Mesenteric fat pad (tissue), 1 donor: ENCODE measurements around the gene DDX41. TPM values are rescaled to one million over a fixed set of nuclear protein-coding genes. Genes with fewer than 3 reads are reported as not detected.

Experiments
- DNase-seq: peaks from one replicate; pipeline ENCODE4 v3.0.0-alpha.2; 2020; ENCODE audit warnings: low spot score
- total RNA-seq: library from RNA; stranded (reverse); fragmentation: NEBNext Ultra II Directional; extraction: Animal tissue kit (Norgen Biotek cat#: 25700); gene quantifications from one replicate; pipeline ENCODE4 v1.2.1, GENCODE V29; 2021
- donor health status: DM: yes; HTN: yes; CAD: no.

The DDX41 gene
- total RNA-seq, 1 donor from 2014 or later, result 63.8 TPM

GRCh38 chr5:177513500-177513899 lies 3.3 kb downstream of the DDX41 start:
- no peak for DNase-seq

DNA sequence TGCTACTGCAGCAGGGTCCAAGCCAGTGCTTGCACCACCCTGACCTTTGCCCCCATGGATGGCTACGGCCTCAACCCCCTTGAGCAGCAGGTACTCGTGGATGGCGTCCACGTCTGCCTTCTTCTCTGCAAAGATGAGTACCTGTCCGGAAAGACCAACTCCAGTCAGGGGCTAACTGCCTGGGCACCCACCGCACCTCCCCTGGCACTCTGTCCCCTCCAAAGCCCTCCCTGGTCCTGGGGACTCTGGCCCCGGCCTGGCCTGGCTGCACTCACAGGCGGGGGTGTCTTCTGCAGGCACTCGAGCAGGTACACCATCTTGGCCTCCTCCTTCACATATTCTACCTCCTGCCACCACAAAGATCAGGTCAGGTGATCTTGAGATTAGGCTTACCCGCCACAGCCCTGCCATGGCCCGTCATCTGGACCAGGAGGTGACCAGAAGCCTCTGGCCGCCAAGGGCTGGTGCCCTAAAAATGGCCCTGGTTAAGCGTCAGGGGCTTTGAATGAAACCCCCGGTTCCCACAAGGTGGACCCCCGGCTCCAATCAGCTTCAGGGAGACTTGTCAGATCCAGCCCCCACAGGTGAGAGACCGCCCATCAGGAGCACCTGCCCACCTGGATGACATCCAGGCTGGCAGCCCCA lies 3.9 kb downstream of the DDX41 start:
- DNase-seq, result no peak

DNA sequence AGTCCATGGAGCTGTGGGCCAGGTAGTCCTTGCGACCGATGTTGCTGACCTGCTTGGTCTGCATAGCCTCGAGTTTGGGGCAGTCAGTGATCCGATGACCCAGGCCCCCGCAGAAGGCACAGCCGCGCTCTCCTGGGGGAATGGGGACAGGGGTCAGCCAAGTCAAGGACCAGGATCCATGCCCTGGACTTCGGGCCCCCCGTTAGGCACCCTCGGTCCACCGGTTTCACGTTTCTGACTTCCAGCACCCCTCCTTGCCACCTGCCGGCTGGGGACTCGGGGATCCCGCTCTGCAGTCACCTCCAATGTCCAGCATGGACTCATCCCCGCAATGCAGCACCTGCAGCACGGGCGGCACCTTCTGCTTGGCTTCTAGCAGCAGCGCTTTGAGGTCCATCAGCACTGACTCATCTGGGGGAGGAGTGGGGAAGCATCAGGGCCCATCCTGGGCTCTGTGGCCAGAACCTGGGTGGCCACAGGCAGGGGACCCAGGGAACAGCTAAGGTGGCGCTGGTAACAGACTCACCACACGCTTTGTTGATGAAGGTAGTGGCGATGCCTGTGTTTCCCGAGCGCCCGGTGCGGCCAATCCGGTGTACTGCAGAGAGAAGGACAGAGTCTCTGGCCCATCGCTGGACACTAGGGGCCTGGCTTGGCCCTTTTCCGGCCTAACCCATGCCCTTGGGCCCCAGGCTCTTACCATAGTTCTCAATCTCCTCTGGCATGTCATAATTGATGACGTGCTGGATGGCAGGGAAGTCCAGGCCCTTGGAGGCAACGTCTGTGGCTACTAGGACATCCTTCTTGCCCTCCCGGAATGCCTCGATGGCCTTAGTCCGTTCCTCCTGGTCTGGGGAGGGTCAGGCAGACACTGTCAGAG lies 4.7 kb downstream of the DDX41 start:
- no peak for DNase-seq

DNA sequence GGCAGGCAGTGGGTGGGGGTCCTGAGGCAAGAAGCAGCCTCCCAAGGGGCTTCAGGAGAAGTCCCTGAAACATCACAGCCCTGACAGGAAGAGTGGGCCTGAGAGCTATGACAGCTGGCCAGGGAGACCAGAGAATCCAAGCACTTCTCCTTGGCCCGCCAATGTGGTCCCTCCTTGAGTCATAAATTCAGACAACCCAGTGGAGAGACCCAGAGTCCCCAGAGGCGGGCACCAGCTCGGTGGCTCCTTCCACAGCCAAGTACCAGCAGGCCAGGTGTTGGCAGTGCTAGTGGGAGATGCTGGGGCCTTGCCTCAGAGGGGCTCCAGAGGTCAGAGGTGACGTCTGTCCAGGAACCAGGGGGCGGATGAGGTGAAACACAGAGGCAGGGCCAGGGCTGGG lies 5.6 kb downstream of the DDX41 start:
- no peak for DNase-seq

DNA sequence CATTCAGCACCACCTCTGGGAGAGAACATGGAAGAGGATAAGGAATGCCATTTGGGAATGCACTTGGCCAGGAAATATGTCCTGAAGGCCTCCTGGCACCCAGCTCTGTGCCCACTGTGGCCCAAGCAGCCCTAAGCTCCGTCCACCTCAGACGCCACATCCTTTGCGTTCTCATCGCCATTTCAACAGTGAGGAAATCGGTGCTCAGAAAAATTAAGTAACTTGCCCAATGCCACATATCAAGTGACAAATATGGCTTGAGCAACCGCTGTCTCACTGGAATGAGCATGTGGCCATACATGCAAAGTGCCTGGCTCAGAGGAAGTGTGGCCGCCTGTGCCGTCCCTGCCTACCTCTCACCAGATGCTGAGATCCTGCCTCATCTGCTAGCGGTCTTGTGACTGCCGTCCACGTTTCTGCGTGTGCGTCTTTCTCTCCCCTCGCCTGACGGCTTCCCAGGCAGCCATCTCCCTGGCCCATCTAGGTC lies 6.2 kb downstream of the DDX41 start:
- no peak for DNase-seq

DNA sequence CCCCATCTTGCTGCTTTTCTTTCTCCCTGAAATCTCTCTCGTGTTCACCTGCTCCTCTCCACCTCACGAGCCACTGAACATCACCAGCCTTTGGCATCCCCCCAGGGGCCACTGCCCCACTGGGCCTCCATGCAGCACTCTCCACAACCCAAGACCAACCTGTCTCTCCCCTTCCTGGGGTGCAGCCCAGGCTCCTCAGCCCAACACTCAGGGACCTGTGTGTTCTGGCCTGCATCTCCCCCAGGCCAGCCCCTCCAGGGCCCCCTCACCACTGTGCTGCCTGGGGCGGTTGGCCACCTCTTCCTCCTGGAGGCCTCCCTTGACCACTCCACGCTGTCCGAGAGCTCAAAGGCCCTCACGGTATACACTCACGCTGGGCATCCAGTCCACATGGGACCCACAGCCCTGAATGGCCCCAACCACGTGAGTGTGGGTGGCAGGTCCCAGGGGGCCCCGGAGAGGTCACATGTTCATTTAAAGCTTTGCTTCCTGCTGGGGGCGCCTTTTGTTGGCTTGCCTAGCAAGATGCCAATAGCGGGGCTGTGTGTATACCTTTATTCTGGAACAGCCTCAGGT lies 6.7 kb downstream of the DDX41 start:
- DNase-seq, result no peak

DNA sequence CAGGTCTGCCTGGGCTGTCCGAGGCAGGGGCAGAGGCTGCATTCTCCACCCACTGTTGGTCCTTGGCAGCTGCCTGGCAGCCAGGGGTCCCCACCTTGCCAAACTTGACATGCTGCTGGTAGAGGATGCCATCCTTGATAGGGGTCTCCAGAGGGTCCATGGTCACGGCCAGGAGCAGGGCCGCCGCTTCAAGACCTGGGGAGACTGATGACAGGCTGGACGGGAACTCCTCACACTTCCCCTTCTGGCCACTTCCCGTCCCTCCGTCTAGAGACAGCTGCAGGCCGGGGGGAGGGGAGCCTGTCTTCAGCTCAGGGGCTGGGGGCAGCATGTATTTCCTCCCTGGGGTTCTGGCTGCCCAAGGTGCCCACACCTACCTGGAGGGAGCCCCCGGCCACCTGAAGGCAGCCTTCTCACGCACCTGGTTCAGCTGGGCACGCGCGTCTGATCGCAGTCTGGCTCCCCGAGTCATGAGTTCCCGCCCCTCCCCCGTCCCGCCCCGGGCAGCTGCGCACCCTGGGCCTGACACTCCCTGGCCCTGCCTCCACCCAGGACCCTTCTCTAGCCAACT lies 7.3 kb downstream of the DDX41 start, which contains the start of gene DOK3:
TSS of gene DOK3 (minus strand) at position 446 of the 571 bp plus-strand sequence. CDS start at position 160, 286 bp downstream.
- no peak for DNase-seq

DNA sequence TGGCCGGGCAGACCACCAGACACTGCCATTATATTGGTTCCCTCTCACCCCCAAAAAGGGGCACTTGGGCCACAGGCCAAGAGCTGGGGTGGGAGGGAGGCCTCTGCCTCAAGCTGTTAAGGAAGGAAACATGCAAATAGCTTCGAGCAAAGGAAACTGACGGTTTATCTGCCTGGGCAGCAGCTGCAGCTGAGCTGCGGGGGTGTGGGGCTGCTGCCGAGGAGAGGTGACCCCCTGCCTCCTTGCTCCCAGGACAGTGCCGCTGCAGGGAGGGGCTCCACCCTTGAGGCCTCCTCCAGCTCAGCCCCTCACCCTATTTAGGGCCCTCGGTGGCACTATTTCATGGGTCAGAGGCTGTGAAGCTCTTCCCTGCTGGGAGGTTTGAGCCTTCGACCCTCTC lies 7.9 kb downstream of the DDX41 start:
- no peak for DNase-seq

- DNase-seq, result no peak
Observed at GRCh38 chr5:177508221-177508611, 8.5 kb downstream of the DDX41 start.

- no peak for DNase-seq
Observed at GRCh38 chr5:177507596-177508220, 9.1 kb downstream of the DDX41 start.

DNA sequence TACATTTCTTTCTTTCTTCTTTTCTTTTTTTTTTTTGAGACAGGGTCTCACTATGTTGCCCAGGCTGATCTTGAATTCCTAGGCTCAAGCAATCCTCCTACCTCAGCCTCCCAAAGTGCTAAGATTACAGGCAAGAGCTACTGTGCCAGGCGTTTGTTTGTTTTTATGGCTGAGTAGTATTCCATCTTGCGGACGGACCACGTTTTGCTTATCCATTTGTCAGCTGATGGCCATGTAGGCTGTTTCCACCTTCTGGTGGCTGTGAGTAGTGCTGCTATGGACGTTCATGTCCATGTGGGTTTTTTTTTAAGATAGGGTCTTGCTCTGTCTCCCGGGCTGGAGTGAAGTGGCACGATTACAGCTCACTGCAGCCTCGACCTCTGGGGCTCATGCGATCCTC lies 9.6 kb downstream of the DDX41 start:
- DNase-seq, result no peak

DNA sequence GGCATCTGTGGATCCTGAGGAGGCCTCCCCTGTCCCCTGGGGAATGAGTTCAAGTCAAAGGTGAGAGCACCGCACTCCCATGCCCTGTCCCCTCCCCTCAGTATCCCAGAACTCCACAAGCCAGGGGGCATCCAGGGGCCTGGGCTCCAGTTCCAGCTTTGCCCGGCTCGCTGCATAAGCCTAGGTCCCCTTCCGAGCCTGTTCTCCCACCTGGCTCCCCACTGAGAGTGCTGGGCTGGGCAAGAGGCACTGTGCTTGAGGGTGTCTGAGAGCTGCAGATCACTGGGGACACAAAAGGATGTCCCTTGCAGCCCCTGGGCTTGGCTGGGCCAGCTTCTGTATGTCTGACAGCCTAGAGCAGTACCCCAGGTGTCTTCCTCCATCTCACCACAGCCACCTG lies 11.7 kb downstream of the DDX41 start:
- no peak for DNase-seq

DNA sequence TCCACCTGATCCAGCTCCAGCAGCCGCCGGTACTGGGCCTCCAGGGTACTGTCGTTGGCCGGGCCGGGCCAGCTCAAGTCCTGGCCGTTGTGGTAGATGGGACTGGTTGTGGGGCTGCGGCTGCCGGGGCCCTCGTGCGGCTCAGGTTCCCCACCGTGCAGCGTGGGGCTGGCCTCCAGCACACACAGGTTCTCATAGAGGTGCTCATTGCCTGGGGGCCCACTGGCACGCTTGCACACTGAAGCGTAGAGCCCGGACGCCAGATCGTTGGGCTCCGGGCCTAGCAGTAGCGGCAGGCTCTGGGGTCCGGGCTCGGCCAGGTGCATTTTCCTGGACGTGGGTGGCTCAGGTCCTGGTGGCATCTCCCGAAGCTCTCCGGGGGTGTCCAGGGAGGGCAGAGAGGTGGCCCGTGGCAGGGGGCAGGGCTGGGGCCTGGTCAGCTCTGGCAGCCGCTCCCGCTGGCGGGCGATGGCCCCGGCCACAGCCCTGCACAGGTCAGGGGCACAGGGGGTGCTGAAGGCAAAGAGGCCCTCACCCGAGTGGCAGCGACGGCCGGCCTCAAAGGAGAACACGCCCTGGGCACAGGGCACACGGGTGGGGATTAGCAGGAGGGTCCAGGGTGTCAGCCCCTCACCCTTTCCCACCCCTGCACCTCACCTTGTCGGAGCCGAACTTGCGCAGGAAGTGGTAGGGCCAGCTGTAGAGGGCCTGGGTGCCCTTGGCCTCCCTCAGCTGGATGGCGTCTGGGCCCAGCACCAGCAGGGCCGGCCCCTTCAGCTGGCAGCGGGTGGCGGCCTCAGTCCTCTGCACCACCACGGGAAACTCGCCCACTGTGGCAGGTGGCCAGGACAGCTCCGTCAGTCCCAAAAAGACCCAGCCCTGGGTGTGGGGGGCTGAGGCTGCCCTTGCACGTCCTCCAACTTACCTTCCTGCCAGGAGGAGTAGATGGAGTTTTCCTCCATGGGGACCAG lies 12.4 kb downstream of the DDX41 start:
- DNase-seq, result no peak

DNA sequence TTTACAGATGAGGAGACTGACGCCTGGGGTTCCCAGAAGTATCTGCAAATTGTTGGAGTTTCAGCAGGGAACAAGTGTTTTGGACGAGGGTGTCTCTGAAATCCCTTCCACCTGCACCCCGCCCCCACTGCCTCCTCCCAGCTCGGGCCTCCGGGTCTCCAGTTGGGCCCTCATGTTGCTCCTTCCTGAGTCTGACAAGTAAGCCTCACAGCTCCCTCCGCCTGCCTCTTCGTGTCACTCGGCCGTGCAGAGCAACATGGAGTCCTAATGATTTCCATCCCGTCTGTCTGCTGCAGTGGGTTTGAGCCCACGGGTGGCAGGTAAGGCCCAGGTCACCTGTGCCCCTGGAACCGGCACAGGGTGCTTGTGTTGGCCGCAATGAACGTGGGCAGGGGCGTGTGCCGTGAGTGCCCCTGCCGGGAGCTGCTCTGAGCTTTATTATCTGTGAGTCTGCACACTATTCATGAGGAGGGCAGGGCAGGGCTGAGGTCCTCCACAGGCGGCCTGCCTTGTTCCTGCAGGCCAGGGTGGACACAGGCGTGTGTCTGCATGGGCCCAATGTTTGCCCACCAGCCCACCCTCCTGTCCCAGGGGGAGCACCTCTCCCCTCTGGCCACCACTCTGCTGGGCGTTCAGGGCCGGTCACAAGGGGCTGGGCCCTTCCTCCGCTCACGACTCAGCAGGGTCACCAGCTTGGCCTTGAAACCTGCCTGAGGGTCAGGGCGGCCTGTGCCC lies 13.2 kb downstream of the DDX41 start:
- DNase-seq, result no peak

- DNase-seq, result no peak
Observed at GRCh38 chr5:177502886-177503285, 13.9 kb downstream of the DDX41 start.

DNA sequence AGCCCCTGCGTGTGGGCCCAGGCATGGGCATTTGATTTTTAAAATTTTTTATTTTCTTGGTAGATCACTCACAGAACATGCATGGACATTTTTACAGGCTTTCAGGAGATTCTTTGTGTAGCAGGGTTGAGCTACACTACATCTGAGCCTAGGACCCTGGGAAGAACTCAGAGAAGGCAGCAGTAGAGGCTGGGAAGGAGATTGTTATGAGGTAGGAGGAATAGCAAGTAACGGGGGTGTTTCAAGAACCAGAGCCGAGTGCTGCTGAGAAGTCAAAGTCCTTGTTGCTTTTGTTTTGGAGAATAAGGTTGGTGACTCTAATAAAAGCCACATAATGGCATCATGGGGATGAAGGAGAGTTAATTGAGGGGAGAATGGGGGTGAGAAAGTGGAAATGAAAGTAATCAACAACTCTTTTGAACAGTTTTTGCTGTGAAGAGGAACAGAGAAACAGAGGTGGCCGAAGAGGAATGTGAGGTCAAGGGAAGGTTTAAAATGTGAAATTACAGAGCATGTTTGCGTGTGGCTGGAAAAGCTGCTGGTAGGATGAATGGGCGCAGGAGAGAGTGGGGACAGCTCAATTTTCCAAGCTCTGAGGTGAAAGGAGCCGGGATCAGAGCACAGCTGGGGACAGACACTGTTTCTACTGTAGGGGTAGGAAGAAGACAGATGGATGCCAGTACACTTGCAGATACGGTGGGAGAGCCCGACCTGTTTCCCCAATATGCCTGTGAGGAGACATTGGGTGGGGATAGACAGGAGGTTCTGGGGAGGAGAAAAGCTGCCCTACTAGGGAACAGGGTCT lies 14.7 kb downstream of the DDX41 start:
- DNase-seq, result no peak

DNA sequence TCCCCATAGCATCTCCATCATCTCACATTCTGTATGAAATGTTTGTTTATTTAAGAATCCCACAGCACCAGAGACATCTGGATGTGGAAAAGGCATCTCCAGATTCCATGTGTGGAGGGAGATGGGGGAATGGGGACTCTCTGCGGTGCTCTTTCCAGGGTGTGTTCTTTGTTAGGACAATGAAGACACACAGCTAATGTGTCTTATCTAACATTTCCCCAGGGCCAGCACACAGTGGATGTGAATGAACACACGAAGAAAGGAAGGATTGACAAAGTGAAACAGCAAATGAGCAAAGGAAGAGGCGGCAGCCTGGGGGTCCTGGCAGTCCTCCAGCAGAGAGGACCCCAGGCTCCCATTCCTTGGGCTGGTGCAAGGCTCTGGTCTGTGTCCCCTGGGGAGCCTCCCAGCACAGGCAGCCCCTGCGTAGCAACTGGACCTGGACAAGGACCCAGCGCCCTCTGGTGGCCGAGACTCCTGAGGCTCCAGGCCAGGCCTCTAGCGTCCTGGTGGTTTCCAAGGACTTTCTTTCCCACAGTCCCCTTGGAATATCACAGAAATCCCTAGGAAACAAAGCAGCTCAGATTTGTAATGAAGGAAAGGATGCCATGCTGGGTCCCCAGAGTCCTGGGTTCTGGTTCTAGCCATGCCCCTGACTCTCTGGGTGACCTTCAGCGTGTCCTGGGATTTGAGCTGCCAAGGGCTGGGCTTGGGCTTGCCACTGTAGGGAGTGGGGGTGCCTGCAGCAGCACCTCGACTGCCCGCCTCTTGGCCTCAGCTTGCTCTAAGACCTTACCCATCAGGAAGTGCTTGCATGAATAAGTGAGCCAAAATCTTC lies 15.9 kb downstream of the DDX41 start:
- DNase-seq, result peak; percentile 96

GRCh38 chr5:177499842-177500241 lies 16.9 kb downstream of the DDX41 start:
- DNase-seq, result no peak
